ENCODE measurements around the gene TRABD2B.

Gene TRABD2B

DNA sequence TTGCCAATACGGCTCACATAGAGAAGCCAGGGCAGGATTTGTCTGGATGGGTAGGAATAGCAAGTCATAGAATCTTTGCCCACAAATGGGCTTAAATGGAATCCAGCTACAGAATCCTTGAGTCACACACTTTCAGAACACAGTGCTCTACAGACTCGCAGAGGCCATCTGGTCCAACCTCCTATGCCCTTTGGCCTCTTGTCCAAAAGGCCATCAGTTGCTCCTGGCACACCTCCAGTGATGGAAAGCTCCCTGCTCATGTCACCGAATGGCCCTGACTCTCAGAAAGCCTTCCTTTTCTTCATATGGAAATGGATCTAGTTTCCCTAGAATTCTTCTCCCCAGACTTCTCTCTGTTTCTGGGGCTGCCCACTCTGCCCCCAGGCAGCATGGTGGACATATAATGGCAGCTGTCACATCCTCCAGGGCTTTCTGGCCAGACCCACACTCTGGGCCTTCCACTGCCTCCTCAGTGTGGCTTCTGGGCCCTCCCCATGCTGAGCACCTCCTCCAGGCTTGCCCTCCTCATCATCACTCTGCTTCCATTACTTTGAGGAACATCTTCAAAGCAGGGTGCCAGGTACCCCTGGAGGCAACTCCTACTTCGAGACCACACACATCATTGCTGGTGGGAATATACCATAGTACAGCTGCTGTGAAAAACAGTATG is 33.6 kb upstream of the TRABD2B start:
- H3K27ac Mint-ChIP-seq, result no peak overlapping the region
- H3K4me3 Mint-ChIP-seq, result no peak overlapping the region
- no peaks in the 10 kb centered on the region for H3K36me3 Mint-ChIP-seq (ENCODE audit: low read depth)
- no peaks in the 10 kb centered on the region for H3K9me3 Mint-ChIP-seq
- peaks cover 25% of the 10 kb centered on the region for H3K4me1 Mint-ChIP-seq
- TF ChIP-seq, protein P1, sequence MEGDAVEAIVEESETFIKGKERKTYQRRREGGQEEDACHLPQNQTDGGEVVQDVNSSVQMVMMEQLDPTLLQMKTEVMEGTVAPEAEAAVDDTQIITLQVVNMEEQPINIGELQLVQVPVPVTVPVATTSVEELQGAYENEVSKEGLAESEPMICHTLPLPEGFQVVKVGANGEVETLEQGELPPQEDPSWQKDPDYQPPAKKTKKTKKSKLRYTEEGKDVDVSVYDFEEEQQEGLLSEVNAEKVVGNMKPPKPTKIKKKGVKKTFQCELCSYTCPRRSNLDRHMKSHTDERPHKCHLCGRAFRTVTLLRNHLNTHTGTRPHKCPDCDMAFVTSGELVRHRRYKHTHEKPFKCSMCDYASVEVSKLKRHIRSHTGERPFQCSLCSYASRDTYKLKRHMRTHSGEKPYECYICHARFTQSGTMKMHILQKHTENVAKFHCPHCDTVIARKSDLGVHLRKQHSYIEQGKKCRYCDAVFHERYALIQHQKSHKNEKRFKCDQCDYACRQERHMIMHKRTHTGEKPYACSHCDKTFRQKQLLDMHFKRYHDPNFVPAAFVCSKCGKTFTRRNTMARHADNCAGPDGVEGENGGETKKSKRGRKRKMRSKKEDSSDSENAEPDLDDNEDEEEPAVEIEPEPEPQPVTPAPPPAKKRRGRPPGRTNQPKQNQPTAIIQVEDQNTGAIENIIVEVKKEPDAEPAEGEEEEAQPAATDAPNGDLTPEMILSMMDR (IDR thresholded peaks at IDR 0.05; ENCODE audit: unreplicated experiment in 3 of 3), result no peak
- peaks cover 26% of the 10 kb centered on the region for H3K27me3 Mint-ChIP-seq (ENCODE audit: low read depth)

DNA sequence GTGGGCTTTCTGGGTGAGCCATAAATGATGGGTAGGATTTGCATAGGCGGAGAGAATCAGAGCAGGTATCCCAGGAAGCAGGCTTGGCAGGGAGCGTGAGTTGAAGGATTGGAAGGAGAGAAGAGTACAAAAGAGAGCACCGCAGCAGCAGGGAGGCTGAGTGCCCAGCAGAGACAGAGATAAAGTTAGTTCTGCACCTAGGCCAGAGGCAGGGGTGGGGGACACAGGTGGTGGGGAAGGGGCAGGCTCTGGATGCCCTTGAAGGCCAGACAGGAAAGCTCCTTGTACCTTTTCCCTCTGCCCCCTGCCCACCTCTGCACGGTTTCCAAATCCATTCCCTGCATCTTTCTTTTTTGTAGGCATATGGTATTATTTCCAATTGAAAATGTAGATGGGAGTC is 33.0 kb upstream of the TRABD2B start:
- TF ChIP-seq, protein P1 (IDR thresholded peaks at IDR 0.05; ENCODE audit: unreplicated experiment in 3 of 3), result no peak
- H3K27me3 Mint-ChIP-seq (ENCODE audit: low read depth), result peaks cover 30% of the 10 kb centered on the region
- peak overlapping the region in 1 of 3 experiments; percentile 27 for H3K27ac Mint-ChIP-seq
- peaks cover 19% of the 10 kb centered on the region for H3K4me1 Mint-ChIP-seq
- H3K9me3 Mint-ChIP-seq, result no peaks in the 10 kb centered on the region
- no peak overlapping the region for H3K4me3 Mint-ChIP-seq
- H3K36me3 Mint-ChIP-seq (ENCODE audit: low read depth), result no peaks in the 10 kb centered on the region

DNA sequence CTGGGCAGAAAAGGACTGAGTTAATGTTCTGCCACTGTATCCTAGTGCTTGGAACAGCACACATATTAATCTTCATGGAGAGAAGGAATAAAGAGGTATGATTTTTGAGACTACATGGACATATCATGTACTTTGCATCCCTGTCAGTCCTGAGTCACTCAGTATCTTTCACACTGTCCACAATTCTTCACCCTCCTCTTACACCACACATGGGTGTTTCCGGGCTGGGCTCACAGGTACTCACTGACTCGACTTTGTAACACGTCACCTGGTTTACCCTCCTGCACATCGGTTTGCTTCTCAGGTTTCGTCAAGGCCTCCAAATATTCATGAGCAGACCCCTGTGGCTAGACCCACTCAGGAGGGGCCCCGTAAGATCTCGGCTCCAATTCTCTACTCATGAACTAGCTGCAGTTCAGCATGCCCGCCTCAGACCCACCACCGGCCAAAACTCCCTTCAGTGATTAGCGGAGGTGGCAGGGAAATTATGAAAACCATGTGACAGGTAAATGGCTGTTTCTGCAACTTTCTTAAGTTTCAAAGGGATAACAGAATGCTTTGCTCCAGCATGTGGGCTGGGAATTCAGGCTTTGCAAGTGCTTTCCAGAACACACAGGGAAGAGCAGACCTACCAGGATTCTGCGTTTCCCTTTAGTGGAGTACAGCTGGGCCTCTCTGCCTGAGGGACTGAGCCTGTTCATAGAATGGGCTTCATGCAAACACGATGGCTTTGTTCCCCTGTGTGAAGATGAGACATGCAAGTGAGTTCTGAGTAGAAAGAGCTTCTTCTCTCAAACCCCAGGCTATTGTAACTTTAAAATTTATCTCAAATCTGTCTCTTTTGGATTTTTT is 31.3 kb upstream of the TRABD2B start:
- Mint-ChIP-seq H3K27ac (peak overlapping the region in 2 of 3 experiments; percentile 41 to 66), H3K9me3 (no peaks in the 10 kb centered on the region), H3K4me3 (no peak overlapping the region), H3K4me1 (peaks cover 15% of the 10 kb centered on the region), H3K27me3 (ENCODE audit: low read depth) (peaks cover 37% of the 10 kb centered on the region), H3K36me3 (ENCODE audit: low read depth) (no peaks in the 10 kb centered on the region)
- TF ChIP-seq, protein P1 (IDR thresholded peaks at IDR 0.05; ENCODE audit: unreplicated experiment in 3 of 3), result no peak

DNA sequence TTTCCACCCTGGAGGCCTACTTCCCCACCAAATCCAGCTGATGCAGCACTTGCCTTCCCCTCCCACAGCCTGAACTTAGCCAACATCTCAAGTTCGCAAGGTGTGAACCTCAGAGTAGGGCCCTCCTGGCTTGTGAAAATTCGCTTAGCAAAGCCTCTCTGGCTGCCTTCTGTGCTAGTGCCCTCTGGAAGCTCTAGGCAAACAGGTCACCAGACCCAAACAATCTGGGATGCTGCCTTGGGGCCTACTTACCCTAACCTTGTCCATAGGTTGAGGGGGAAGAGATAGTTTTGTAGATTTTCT is 30.3 kb upstream of the TRABD2B start:
- Mint-ChIP-seq H3K27me3 (ENCODE audit: low read depth) (peaks cover 38% of the 10 kb centered on the region), H3K4me1 (peaks cover 15% of the 10 kb centered on the region), H3K9me3 (no peaks in the 10 kb centered on the region), H3K27ac (peak overlapping the region in 1 of 3 experiments; percentile 40), H3K36me3 (ENCODE audit: low read depth) (no peaks in the 10 kb centered on the region), H3K4me3 (no peak overlapping the region)
- TF ChIP-seq, protein P1 (IDR thresholded peaks at IDR 0.05; ENCODE audit: unreplicated experiment in 3 of 3), result no peak

DNA sequence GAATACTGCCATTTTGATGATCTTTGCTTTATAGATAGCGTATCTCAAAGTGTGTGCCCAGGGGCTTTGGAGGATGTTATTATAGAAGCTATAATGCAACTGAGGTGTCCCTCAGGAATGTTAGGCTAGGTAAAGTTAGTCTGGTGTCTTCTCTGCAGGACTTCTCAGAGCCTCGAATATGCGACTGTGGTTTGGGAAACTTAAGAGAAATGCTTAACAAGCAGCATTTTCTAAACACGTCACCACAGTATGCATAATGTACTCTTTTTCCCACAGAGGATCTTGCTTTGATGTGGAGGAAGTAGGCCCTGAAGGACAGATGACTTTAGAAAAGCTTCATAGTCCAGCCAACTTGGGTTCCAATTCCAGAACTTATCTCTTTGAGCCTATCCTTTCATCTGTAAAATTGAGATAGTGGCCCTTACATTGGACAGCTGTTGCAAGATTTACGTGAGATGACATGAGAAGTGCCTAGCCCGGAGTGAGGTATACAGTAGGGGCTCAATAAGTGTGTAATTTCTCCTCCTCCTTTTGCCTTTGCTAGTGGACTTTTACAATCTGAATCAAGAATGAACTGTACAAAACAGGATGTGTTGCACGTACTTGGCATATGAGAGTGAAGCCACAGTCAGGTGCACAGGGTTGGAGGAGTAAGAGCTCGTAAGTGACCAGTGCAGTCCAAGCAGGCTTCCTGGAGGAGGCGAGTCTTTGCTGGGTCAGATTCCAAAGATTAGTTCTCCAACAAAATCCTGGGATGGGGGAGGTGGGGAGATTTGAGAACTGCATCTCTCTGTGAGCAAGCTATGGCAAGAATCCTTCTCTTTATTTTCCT is 29.7 kb upstream of the TRABD2B start:
- H3K4me3 Mint-ChIP-seq, result no peak overlapping the region
- TF ChIP-seq, protein P1 (IDR thresholded peaks at IDR 0.05; ENCODE audit: unreplicated experiment in 3 of 3), result no peak
- H3K27me3 Mint-ChIP-seq (ENCODE audit: low read depth), result peaks cover 44% of the 10 kb centered on the region
- H3K4me1 Mint-ChIP-seq, result peaks cover 15% of the 10 kb centered on the region
- no peaks in the 10 kb centered on the region for H3K36me3 Mint-ChIP-seq (ENCODE audit: low read depth)
- peak overlapping the region in 1 of 3 experiments; percentile 40 for H3K27ac Mint-ChIP-seq
- H3K9me3 Mint-ChIP-seq, result no peaks in the 10 kb centered on the region

All from nephron (organoid).